Measurements from ENCODE around the gene MAP4K4.
"Not testable (repeated sequence)": the region's sequence is repeated elsewhere in the genome, so short reads cannot be mapped to it uniquely, and the experiment has no call there.

The MAP4K4 gene

GRCh38 chr2:101905746-101906336 lies 208.3 kb downstream of the MAP4K4 start:
- no peak for DNase-seq (ENCODE audit: low read depth)

GRCh38 chr2:101909760-101910159 lies 212.3 kb downstream of the MAP4K4 start:
- no peak for DNase-seq (ENCODE audit: low read depth)

GRCh38 chr2:101912545-101912944 lies 215.0 kb downstream of the MAP4K4 start:
- DNase-seq (ENCODE audit: low read depth) = no peak

DNA sequence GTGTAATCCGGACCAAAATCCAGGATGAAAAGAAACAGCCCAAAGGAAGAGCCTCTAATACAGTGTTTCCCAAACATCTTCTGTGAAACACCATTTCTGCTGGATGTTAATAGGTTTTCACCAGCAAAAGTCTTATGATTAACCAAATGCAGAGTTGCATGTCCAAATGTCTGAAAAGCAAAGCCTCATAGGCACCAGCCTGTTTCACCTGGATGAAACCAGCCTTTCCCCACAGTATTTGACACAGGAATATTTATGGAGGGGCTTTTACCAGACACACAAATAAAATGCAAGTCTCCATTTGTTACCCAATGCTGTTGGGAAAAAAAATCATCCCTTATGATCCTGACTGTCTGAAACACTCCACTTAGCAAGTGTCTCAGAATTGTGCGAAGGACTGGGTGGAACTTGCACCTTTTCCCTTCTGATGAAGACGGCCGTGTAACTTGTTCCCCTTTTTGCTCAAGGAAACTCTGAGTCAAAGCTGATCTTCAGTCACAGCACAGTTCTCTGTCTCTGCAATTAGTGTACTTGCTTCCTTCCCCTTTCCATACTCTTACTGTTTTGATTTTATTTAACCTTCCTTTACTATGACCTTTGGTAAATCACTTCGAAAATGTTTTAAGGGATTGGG lies 223.9 kb downstream of the MAP4K4 start:
- DNase-seq (ENCODE audit: low read depth) = no peak

GRCh38 chr2:101921953-101922325 lies 224.4 kb downstream of the MAP4K4 start:
- DNase-seq (ENCODE audit: low read depth) = no peak

DNA sequence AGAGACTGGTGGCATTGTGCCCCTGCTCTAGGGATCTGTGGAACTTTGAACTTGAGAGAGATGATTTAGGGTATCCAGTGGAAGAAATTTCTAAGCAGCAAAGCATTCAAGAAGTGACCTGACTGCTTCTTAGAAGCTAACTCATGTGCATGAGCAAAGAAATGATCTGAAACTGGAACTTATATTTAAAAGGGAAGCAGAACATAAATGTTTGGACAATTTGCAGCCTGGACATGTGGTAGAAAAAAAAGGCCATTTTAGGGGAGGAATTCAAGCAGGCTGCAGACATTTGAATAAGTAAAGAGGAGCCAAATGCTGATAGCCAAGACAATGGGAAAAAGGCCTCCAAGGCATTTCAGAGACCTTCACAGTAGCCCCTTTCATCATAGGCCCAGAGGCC lies 226.8 kb downstream of the MAP4K4 start:
- DNase-seq (ENCODE audit: low read depth) = not testable (repeated sequence)

- no peak for DNase-seq (ENCODE audit: low read depth)
Observed at GRCh38 chr2:101930019-101930418, 232.5 kb downstream of the MAP4K4 start.

GRCh38 chr2:101930847-101931246 lies 233.3 kb downstream of the MAP4K4 start:
- no peak for DNase-seq (ENCODE audit: low read depth)

DNA sequence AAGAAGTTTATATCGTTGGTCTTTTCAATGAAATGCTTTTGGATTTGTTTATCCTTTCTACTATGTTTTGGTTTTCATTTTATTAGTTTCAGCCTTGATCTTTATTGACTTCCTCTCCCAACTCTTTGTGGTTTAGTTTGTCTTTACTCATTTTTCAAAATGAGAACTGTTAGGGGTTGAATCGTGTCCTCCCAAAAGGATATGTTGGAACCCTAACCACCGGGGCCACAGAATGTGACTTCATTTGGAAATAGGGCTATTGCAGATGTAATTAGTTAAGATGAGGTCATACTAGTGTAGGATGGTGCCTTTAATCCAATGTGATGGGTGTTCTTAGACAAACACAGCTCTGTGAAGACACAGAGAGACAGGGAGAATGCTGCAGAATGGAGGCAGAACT lies 233.9 kb downstream of the MAP4K4 start:
- no peak for DNase-seq (ENCODE audit: low read depth)

GRCh38 chr2:101935764-101936163 lies 238.3 kb downstream of the MAP4K4 start:
- DNase-seq (ENCODE audit: low read depth) = not testable (repeated sequence)

GRCh38 chr2:101942851-101943250 lies 245.3 kb downstream of the MAP4K4 start:
- DNase-seq (ENCODE audit: low read depth) = no peak

All from stimulated activated CD8-positive, alpha-beta memory T cell treated with anti-CD3 and anti-CD28 coated beads, Interleukin-7, amount 100 ng/mL, for 24 hours (primary cell).